ENCODE data around the gene NEUROG2. TPM values are rescaled to one million over a fixed set of nuclear protein-coding genes. Genes with fewer than 3 reads are reported as not detected.

Gene NEUROG2
- total and polyA plus RNA-seq, 4 donors = not detected

DNA sequence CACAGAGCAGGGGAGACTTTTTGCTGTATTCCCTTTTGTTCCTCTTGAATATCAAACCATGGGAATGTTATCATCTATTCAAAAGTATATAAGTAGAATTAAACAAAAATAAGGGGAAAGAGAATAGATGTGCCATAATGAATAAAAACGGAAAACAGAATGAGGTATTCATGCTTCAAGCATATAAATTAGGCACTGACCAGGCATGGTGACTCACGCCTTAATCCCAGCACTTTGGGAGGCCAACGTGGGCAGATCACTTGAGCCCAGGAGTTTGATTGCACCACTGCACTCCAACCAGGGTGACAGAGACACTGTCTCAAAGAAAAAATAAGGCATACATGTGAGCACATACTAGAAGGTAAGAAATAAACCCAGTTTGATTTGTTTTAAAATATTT is 16.3 kb upstream of the NEUROG2 start:
- no peak overlapping the region for H3K9ac ChIP-seq (ENCODE audit: insufficient read depth in 1 of 2, low read length in 2 of 2)
- no peaks in the 10 kb centered on the region for H3K9me3 ChIP-seq (ENCODE audit: control insufficient read depth in 4 of 4, insufficient read depth in 3 of 4, low read length in 3 of 4)
- H3K27ac ChIP-seq (ENCODE audit: low read depth in 1 of 2, low read length in 1 of 2) = no peak overlapping the region
- H3K36me3 ChIP-seq (ENCODE audit: control insufficient read depth in 4 of 4, insufficient read depth in 4 of 4, low read length in 4 of 4) = no peaks in the 10 kb centered on the region
- TF ChIP-seq, protein P1, sequence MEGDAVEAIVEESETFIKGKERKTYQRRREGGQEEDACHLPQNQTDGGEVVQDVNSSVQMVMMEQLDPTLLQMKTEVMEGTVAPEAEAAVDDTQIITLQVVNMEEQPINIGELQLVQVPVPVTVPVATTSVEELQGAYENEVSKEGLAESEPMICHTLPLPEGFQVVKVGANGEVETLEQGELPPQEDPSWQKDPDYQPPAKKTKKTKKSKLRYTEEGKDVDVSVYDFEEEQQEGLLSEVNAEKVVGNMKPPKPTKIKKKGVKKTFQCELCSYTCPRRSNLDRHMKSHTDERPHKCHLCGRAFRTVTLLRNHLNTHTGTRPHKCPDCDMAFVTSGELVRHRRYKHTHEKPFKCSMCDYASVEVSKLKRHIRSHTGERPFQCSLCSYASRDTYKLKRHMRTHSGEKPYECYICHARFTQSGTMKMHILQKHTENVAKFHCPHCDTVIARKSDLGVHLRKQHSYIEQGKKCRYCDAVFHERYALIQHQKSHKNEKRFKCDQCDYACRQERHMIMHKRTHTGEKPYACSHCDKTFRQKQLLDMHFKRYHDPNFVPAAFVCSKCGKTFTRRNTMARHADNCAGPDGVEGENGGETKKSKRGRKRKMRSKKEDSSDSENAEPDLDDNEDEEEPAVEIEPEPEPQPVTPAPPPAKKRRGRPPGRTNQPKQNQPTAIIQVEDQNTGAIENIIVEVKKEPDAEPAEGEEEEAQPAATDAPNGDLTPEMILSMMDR (IDR thresholded peaks at IDR 0.05; ENCODE audit: control extremely low read depth, extremely low read depth) = no peak
- H3K4me3 ChIP-seq = no peak overlapping the region
- DNase-seq (no peak), ATAC-seq (ENCODE audit: insufficient read depth, low FRiP score) (no peak)
- WGBS, 2 donors = 80 to 87% methylated on average over 3 of the region's 3 CpGs
- no peaks in the 10 kb centered on the region for H3K4me1 ChIP-seq (ENCODE audit: control insufficient read depth in 5 of 5, insufficient read depth in 5 of 5, low read length in 5 of 5)
- H3K27me3 ChIP-seq (ENCODE audit: control insufficient read depth in 3 of 3, insufficient read depth in 3 of 3, low read length in 2 of 3) = peaks cover 0 to 7% (median 0%) of the 10 kb centered on the region in 3 donors

DNA sequence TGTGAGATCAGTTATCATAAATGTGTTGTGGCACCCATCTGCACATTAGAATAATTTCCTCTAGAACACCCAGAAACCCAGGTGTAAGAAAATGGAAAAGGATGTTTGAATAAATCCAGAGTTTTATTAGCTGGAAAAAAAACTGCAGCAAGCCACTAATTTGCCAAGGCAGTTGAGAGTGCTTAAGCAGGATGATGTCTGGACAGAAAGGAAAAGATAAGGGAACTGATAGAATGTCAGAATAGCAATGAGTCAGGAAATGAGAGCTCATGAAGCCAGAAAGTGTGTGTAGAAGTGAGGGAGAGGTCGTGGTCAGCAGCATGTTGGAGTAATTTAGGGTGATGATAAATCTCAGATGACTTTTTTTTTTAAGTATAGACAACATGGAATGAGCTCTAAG is 15.2 kb upstream of the NEUROG2 start:
- ATAC-seq (ENCODE audit: insufficient read depth, low FRiP score) = no peak
- H3K27me3 ChIP-seq (ENCODE audit: control insufficient read depth in 3 of 3, insufficient read depth in 3 of 3, low read length in 2 of 3) = peaks cover 0 to 7% (median 7%) of the 10 kb centered on the region in 3 donors
- H3K27ac ChIP-seq (ENCODE audit: low read depth in 1 of 2, low read length in 1 of 2) = no peak overlapping the region
- no peaks in the 10 kb centered on the region for H3K4me1 ChIP-seq (ENCODE audit: control insufficient read depth in 5 of 5, insufficient read depth in 5 of 5, low read length in 5 of 5)
- DNase-seq = no peak
- H3K9ac ChIP-seq (ENCODE audit: insufficient read depth in 1 of 2, low read length in 2 of 2) = no peak overlapping the region
- no peak overlapping the region for H3K4me3 ChIP-seq
- H3K36me3 ChIP-seq (ENCODE audit: control insufficient read depth in 4 of 4, insufficient read depth in 4 of 4, low read length in 4 of 4) = no peaks in the 10 kb centered on the region
- 12 to 16% methylated on average over 1 of the region's 1 CpG for WGBS, 2 donors
- TF ChIP-seq, protein P1 (IDR thresholded peaks at IDR 0.05; ENCODE audit: control extremely low read depth, extremely low read depth) = no peak
- H3K9me3 ChIP-seq (ENCODE audit: control insufficient read depth in 4 of 4, insufficient read depth in 3 of 4, low read length in 3 of 4) = no peaks in the 10 kb centered on the region

DNA sequence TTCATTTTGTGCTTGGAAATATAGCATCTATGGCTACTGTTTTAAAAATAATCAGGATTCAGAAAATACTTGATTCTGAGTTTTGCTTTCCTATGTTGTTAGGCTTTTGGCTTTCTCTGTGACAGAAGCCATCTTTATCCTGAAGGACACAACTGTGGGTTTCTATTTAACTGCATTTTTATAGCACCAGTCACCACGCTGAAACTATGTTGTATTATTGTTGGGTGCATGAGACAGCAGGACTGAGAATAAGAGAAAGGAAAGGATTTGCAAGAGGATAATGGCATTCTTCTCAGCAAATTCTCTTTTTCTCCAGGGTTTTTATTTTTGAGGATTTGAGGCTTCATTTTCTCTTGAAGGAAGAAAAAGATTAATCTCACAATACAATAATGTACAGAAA is 10.1 kb upstream of the NEUROG2 start:
- DNase-seq (no peak), ATAC-seq (ENCODE audit: insufficient read depth, low FRiP score) (no peak)
- no peak overlapping the region for H3K4me3 ChIP-seq
- 78 to 81% methylated on average over 1 of the region's 1 CpG for WGBS, 2 donors
- peaks cover 0 to 12% (median 0%) of the 10 kb centered on the region in 4 donors for H3K9me3 ChIP-seq (ENCODE audit: control insufficient read depth in 4 of 4, insufficient read depth in 3 of 4, low read length in 3 of 4)
- H3K9ac ChIP-seq (ENCODE audit: insufficient read depth in 1 of 2, low read length in 2 of 2) = no peak overlapping the region
- no peak overlapping the region for H3K27ac ChIP-seq (ENCODE audit: low read depth in 1 of 2, low read length in 1 of 2)
- TF ChIP-seq, protein P1 (IDR thresholded peaks at IDR 0.05; ENCODE audit: control extremely low read depth, extremely low read depth) = no peak
- peaks cover 8 to 56% (median 45%) of the 10 kb centered on the region in 3 donors for H3K27me3 ChIP-seq (ENCODE audit: control insufficient read depth in 3 of 3, insufficient read depth in 3 of 3, low read length in 2 of 3)
- H3K4me1 ChIP-seq (ENCODE audit: control insufficient read depth in 5 of 5, insufficient read depth in 5 of 5, low read length in 5 of 5) = peaks cover 0 to 12% (median 4%) of the 10 kb centered on the region in 5 donors
- H3K36me3 ChIP-seq (ENCODE audit: control insufficient read depth in 4 of 4, insufficient read depth in 4 of 4, low read length in 4 of 4) = no peaks in the 10 kb centered on the region

Data from lung (tissue), 12 donors.